Kidney (tissue), 14 donors: ENCODE results near the gene CHN2. TPM values are rescaled to one million over a fixed set of nuclear protein-coding genes. Genes with fewer than 3 reads are reported as not detected.

ENCODE experiments used
- DNase-seq, 5 donors: peaks; one replicate each; pipeline ENCODE4 v3.0.0-alpha.2; 2013 to 2020
- FAIRE-seq: peaks from 2 replicates; lab custom pipeline; 2012; peaks lifted over from hg19 to GRCh38; lab: Jason Lieb, UNC
- H3K27ac ChIP-seq, 2 donors: one replicate each; pipeline ENCODE4 v1.7.0; 2013; ENCODE audit warnings: low read depth in 2 of 2, low read length in 2 of 2, inconsistent platforms in 1 of 2
- H3K27me3 ChIP-seq: one replicate; pipeline ENCODE4 v1.7.1; 2013; ENCODE audit warnings: low read length, inconsistent platforms; ENCODE audit not compliant: control insufficient read depth, insufficient read depth
- H3K36me3 ChIP-seq, 3 donors: one replicate each; pipeline versions ENCODE4 v1.7.0 to v1.7.1; 2013; ENCODE audit warnings: low read length in 3 of 3, control low read depth in 1 of 3, inconsistent platforms in 1 of 3; ENCODE audit not compliant: insufficient read depth in 3 of 3, control insufficient read depth in 2 of 3
- H3K4me1 ChIP-seq, 3 donors: one replicate each; pipeline versions ENCODE4 v1.7.0 to v1.7.1; 2013; ENCODE audit warnings: low read length in 3 of 3, inconsistent platforms in 1 of 3, low read depth in 1 of 3; ENCODE audit not compliant: control insufficient read depth in 2 of 3, insufficient read depth in 2 of 3
- H3K4me3 ChIP-seq, 3 donors: one replicate each; pipeline versions ENCODE4 v1.7.0 to v1.8.1; 2013; ENCODE audit warnings: low read length in 3 of 3, control low read depth in 1 of 3, inconsistent platforms in 1 of 3
- H3K9ac ChIP-seq, 3 donors: one replicate each; pipeline versions ENCODE4 v1.7.0 to v1.7.1; 2013; ENCODE audit warnings: low read length in 3 of 3, control low read depth in 1 of 3, inconsistent platforms in 1 of 3
- H3K9me3 ChIP-seq, 3 donors: one replicate each; pipeline versions ENCODE4 v1.7.0 to v1.7.1; 2013; ENCODE audit warnings: low read length in 3 of 3, control low read depth in 1 of 3, inconsistent platforms in 1 of 3; ENCODE audit not compliant: control insufficient read depth in 2 of 3, insufficient read depth in 1 of 3
- intact Hi-C: fragments of 100-400 bp; cut with DNase I; formaldehyde crosslinking; loops from one replicate; pipeline ENCODE4 v1.11.1; 2022
- polyA plus RNA-seq: library from polyadenylated mRNA; stranded (reverse); fragments of 350-450 nt; fragmentation: Illumina TruSeq; extraction: RNeasy Lipid Tissue Mini Kit (QIAGEN cat#74804); gene quantifications from one replicate; pipeline ENCODE4 v1.2.3, GENCODE V29; 2014; ENCODE audit warnings: low read depth, low replicate concordance; ENCODE audit not compliant: insufficient read depth
- total RNA-seq: library from RNA; stranded (reverse); fragmentation: NEBNext Ultra II Directional; extraction: Animal tissue kit (Norgen Biotek cat#: 25700); gene quantifications from one replicate; pipeline ENCODE4 v1.2.1, GENCODE V29; 2021
- TF ChIP-seq, protein P1 (sequence below): IDR thresholded peaks from 3 replicates; pipeline ENCODE4 v1.5.1; 2012; ENCODE audit warnings: mild to moderate bottlenecking, moderate library complexity, borderline replicate concordance; ENCODE audit not compliant: insufficient read depth; ENCODE audit errors: extremely low read depth
- donor health status: control.
- donor health status: control.
- donor health status: control.
- donor health status: control.
- donor health status: control.
- donor health status: DM: yes; HTN: yes; CAD: no.
- donor health status: Normal renal cell carcinoma (clear cell type).

CHN2 gene
- total and polyA plus RNA-seq, 2 donors from 2014 or later = 7.4 to 22.5 TPM

DNA sequence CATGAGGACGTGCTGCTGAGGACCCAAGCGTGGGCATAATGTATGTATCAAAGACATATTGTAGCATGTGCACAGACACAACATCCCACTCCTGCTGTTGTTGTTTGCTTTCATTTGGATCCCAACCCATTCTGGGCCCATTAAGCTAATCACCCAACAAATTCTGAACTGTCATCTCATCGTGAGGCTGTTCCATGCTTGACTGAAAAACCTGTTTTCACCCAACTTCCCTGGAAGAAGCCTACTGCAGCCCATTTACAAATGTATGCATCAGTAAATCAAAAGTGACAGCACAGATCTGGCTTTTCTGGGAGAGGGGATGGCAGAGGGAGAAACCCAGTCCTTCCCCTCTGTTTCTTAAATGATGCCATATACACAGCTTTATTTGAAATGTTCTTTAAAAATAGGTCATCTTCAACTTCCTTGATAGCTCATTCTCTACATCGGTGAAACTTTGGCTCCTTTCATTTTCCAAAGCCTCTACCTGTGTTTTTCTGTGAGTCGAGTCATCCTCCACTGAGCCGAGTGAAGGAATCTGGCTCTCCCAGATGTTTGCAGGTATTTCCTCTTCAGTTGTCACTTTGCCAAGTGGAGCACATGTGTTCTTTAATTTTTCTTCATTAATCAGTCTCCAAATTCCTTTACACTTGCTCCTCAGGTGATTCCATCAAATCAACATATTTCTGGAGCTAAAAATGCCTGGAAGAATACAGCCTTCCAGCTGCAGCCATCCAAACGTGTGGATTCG is 151.8 kb downstream of the CHN2 start:
- FAIRE-seq = no peak
- H3K27me3 ChIP-seq = no peaks in the 10 kb centered on the region
- intact Hi-C loops = no loop called here

DNA sequence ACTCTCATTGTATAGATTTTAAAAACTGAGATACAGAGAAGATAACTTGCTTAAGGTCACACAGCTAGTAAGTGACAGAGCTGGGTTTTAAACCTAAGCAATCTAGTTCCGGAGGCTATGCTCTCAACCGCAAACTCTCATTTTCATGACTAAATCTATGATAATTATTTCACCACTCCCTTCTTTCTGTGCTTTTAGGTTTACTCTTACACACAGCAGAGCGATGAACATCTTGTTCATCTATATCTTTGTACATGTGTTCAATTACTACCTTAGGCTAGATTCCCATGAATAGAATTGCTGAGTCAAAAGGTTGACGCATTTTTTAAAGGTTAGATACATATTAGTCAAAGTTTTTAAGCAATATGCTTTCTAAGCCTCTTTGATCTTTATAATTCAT is 154.8 kb downstream of the CHN2 start:
- TF ChIP-seq, protein P1, sequence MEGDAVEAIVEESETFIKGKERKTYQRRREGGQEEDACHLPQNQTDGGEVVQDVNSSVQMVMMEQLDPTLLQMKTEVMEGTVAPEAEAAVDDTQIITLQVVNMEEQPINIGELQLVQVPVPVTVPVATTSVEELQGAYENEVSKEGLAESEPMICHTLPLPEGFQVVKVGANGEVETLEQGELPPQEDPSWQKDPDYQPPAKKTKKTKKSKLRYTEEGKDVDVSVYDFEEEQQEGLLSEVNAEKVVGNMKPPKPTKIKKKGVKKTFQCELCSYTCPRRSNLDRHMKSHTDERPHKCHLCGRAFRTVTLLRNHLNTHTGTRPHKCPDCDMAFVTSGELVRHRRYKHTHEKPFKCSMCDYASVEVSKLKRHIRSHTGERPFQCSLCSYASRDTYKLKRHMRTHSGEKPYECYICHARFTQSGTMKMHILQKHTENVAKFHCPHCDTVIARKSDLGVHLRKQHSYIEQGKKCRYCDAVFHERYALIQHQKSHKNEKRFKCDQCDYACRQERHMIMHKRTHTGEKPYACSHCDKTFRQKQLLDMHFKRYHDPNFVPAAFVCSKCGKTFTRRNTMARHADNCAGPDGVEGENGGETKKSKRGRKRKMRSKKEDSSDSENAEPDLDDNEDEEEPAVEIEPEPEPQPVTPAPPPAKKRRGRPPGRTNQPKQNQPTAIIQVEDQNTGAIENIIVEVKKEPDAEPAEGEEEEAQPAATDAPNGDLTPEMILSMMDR = no peak
- no peak overlapping the region for H3K27ac ChIP-seq

More for the DNA sequence above, 151.8 kb downstream of the CHN2 start:
- Histone ChIP-seq H3K4me3 (no peak overlapping the region), H3K9ac (no peak overlapping the region), H3K36me3 (no peaks in the 10 kb centered on the region), H3K4me1 (peaks cover 0 to 4% (median 0%) of the 10 kb centered on the region in 3 donors), H3K27ac (no peak overlapping the region), H3K9me3 (no peaks in the 10 kb centered on the region)
- TF ChIP-seq, protein P1 = no peak
- peak in 3 of 5 donors; percentile 40 to 84 (median 78) for DNase-seq

GRCh38 chr7:29350351-29350750 is 155.8 kb downstream of the CHN2 start:
- intact Hi-C loops = no loop called here
- H3K27ac ChIP-seq = no peak overlapping the region
- H3K27me3 ChIP-seq = no peaks in the 10 kb centered on the region
- FAIRE-seq = no peak
- TF ChIP-seq, protein P1 = no peak
- H3K36me3 ChIP-seq = no peaks in the 10 kb centered on the region
- peak in 3 of 5 donors; percentile 21 to 85 (median 73) for DNase-seq
- no peak overlapping the region for H3K4me3 ChIP-seq
- H3K9me3 ChIP-seq = no peaks in the 10 kb centered on the region
- no peak overlapping the region for H3K9ac ChIP-seq
- peaks cover 0 to 4% (median 0%) of the 10 kb centered on the region in 3 donors for H3K4me1 ChIP-seq

More for the DNA sequence above, 154.8 kb downstream of the CHN2 start:
- Histone ChIP-seq H3K4me3 (no peak overlapping the region), H3K36me3 (no peaks in the 10 kb centered on the region), H3K27me3 (no peaks in the 10 kb centered on the region), H3K9me3 (no peaks in the 10 kb centered on the region), H3K4me1 (peaks cover 0 to 4% (median 0%) of the 10 kb centered on the region in 3 donors), H3K9ac (no peak overlapping the region)
- DNase-seq (no peak), FAIRE-seq (no peak)
- intact Hi-C loops = no loop called here
